DMS 273 treated with DMSO at 0.1 percent for 48 hours (cell line): Measurements from ENCODE around the gene ARHGAP18.

ENCODE experiments used
- DNase-seq: peaks from one replicate; lab custom pipeline; 2025; lab: John Stamatoyannopoulos, UW

ARHGAP18 gene

DNA sequence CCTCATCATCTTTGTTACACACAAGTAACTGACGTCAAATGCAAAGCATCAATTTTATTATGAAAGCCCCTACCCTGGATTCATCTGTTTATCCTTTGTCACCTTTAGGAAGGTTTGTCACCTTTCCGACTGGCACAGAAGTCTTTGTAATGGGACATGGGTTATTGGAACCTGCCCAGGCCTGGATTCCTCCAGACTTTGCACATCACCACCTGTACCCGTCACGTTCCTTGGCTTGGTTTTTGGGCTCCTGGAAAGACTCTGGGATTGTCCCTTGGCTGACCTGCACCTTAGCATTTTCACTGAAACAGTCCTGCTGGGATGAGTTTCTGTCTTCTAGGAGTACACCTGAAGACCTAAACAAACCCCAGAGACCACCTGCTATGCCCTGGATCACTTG lies 15.4 kb upstream of the ARHGAP18 start:
- no peak for DNase-seq

DNA sequence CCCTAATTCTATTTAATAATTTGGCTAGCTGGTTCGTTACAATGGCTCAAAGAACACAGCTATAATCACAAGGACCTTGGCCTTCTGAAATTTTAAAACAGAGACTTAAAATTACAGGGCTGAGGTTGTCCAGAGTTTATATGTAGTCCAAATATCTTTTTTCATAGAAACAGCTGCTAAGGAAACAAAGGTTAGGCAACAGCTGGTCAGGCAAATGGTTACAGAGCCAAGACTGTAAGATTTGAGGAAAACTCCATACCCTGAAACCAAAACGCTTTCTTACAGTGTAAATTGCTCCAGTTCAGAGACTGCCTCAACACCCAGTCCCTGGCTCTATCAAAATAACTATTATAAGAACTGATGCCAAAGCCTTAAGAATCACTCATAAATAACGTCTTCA lies 9.7 kb upstream of the ARHGAP18 start:
- DNase-seq: no peak

DNA sequence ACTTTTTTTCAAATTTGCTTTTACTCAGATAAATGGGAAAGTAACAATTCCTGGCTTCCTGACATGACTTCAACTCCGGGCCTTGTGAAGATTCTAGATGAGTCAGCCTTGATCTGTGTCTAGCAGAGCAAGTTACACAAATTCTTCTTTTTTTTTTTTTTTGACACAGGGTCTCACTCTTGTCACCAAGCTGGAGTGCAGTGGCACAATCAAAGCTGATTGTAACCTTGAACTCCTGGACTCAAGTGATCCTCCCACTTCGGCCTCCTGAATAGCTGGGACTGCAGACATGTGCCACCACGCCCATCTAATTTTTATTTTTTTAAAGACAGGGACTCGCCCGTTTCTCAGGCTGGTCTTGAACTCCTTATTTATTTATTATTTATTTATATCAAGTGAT lies 7.3 kb upstream of the ARHGAP18 start:
- no peak for DNase-seq

DNA sequence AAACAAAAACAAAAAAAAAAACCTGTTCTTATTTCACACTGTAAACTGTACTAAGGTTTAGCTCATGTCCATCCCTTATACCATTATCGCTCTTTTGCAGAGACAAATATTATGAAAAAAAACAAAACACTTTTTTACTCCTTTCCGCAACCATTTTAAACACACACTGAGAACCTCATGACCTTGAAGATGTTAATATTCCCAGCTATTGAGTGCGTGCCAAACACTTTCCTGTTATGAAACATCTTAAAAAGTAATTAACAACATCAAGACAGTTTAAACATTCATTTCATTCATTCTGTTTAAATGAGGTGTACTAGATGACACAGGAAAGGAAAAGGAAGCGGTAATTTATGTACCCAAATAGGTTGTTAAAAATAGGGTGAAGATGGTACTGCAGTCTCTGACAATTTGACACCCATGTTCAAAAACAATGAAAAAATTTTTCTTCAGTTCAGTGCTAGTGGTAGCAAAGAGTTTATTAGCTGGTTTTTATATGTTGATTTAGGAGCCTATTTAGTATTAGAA lies 3.9 kb upstream of the ARHGAP18 start:
- DNase-seq: no peak

DNA sequence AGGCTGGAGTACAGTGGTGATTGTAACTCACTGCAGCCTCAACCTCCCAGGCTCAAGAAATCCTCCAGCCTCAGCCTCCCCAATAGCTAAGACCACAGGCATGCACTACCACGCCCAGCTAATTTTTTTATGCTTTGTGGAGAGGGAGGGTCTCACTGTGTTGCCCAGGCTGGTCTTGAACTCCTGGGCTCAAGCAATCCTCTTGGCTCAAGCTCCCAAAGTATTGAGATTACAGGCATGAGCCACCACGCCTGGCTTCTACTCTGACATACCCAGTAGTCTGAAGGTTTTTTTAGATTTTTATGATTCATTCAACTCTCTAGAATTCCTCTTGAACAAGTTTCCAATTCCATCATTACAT lies 1.3 kb upstream of the ARHGAP18 start:
- DNase-seq: no peak

DNA sequence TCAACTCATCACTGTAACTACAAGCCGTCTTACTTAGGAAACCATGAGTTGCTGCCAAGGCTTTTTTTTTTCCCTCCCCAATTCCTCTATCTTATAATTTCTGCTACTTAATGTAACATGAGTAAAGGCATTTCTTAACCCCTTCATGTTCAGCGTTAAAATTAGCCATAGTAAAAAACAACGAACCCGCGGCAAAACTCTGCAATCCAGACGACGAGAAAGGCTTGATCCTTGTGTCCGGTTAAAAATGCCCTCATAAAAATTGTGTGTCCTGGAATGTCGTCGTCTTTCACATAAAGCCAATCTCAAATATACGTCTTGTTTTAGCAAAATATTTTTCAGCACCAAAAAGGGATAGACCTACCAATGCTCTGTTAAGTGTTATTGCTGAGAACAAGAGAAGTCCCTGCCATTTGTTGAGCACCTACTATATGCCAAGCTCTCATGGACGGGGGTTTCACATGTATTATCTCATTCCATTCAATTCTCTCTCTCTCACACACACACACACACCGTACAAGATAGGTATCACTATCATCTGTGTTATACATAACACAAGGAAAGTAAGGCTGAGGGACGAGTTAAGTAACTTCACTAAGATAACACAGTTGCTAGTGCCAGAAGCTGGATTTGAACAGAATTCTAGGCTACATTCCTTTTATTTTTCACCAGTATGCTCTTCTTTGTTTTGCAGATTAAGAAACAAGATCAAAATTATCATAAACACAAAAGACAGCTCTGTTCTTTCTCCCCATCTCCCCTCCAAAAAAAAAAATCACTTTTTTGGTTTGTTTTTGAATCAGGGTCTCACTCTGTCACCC lies 683 bp upstream of the ARHGAP18 start:
- DNase-seq: no peak

DNA sequence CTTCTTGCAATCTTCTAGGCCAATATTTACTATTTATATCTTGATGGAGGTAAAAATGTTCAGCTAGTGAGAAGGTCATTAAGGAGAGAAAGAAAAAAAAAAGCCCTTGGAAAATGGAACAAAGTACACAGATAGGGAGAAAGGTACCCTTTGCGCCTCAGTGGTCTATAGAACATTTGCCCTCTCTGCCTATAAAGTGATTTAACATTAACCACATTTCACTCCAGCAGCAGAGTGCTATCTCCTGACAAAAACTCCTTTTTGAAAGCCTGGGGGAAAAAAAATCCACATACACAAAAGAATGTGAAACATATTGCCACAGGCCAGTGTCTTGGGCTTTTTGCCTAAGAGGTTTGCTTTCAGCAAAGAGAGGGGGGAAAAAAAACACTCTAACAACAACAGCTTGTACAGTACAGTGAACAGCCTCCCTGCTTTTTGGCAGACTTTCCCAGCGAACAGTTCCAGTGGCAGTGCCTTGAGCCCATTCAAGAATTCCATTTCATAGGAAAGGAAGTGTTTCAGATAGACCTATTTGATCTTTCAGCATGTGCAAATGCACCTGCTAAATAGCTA lies 695 bp downstream of the ARHGAP18 start:
- DNase-seq: no peak

DNA sequence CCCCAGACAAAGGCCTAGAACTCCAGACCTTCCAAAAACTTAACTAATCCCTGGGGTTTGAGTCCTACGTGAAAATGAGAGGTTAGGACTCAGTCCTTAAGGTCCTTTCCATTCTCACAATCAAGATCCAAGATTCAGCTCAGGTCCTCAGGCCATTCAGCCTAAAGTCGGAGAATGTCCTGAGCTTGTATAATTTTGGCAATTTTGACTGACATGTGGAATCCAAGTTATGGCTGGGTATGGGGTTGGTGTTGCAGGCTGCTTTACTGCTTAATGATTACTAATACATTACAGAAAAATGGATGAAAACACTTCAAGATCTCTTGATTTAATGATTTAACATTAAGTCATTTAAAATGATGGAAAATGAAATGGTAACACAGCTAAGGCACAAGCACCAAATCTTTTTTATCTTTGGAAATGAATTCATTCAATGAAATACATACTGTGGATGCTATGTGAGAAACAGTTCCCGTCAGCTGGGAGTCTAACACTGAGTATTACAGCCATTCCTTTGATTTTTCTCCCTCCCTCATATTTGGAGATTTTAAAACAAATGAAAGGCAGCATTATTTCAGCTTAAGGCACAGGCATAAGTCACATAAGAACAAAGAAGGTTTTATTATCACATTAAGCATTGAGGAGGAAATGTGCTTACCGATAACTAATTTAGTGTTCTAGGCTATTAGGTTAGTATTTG lies 1.3 kb downstream of the ARHGAP18 start:
- no peak for DNase-seq

DNA sequence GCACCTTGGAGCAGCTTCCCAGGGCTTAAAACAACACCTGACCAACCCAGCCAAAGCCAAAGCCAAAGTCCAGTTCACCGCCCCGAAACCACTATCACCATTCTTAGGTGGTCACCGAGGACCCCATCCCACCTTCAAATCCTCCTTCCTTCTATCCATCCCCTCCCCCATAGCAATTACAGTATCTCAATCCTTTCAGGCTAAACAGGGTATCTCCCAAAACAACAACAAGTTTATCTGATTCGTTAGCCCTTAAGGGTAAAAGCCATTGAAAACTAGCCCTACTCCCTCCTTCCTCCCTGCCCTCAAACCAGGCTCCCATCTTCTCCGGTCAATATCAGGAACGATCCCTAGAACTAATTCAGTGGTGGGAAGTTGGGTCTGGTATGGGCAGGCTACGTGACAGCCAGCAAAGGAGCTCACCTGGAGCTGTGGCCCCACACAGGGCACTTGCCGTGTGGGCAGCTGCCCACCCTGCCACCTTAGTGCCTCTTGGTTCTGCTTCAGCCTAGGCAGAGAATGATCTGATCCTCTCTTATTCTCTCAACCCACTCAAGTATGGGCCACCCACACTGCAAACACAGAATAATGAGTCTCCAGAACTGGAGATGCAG lies 2.0 kb downstream of the ARHGAP18 start:
- no peak for DNase-seq

DNA sequence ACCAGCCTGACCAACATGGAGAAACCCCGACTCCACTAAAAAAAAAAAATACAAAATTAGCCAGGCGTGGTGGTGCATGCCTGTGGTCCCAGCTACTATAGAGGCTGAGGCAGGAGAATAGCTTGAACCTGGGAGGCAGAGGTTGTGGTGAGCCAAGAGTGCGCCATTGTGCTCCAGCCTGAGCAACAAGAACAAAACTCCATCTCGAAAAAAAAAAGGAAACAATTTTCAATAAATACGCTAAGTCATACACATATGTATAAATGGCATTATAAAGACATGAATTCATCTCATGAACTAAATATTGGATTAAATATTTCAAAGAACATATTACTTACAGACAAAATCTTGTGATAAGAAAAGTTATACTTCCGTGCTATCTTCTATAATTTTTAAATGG lies 2.9 kb downstream of the ARHGAP18 start:
- DNase-seq: no peak

DNA sequence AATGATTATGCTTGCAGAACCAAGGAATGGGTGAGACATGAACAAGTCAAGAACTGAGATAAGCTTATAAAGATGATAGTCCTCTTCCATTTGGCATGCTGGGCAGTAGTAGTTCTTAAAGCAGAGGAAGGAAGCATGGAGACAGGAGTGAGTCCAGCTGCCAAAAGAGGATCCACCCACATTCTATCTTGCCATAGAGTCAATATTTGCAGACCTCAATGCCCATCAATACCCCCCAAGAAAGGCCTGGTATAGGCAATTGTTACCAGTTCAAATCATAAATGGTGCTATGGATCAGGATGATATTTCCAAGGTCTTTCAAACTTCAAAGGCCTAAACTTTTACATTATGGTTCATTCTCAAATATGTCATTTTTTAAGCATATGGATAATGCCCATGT lies 4.8 kb downstream of the ARHGAP18 start:
- no peak for DNase-seq

DNA sequence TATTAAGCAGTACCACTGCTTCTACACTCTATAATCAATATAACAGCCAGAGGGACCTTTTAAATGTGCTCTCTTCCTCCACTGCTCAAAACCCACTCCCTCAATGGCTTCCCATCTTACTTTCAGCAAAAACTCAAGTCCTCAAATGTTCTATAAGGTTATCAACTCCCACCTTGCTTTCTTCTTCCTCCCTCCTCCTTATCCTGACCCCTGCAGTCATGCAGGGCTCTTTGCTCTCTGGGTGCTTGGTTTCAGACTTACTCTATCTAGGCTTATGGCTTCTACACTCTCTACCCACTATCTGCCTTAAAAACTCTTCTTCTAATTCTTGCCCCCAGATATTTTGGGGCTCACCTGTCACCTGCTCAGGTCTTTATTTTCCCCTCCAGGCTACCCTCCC lies 5.3 kb downstream of the ARHGAP18 start:
- no peak for DNase-seq

DNA sequence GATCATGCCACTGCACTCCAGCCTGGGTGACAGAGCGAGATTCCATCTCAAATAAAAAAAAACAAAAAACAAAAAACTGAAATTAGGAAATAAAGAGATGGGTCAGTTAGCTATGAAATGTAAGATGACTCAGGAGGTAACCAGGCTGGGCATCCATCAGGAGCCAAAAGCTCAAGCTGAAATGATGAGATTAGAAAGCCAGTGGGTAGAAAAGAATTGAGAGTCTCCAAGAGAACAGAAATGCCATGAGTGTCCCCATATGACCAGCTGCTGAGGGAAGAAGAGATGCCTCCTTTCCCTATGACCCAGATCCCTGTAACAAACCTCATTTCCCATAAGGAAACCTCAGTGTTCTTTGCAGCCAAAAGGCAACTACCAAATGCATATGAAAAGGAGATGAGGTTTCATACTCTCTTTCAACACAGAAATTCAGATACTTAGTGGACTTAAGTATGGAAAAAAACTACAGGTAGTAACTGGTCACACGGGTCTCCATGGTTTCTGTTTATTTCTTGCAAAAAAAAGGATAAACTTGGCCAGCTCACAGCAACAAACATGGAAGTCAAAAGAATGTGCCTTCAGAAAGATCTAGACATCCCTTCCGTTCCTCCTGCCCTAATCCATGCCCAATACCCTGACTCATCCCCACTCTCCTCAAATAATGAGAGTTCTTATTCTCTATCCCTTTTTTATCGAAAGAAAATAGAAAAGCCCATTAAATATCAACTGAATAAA lies 8.1 kb downstream of the ARHGAP18 start:
- DNase-seq: no peak

DNA sequence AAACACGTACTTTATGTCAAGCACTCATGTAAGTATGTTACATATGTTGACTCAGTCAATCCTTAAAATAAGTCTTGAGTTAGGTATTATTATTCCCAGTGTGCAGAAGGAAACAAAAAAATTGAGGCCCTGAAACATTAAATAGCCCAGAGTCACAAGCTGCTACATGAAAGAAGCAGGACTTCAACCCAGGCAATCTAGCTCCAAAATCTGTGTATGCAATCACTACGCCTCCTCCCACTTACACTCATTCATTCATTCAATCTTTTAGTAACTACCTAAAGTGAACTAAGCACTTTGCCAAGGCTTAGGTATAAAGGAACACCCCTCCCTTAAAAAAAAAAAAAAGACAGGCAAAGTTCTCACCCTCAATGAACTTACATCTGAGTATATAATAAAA lies 9.3 kb downstream of the ARHGAP18 start:
- DNase-seq: no peak

DNA sequence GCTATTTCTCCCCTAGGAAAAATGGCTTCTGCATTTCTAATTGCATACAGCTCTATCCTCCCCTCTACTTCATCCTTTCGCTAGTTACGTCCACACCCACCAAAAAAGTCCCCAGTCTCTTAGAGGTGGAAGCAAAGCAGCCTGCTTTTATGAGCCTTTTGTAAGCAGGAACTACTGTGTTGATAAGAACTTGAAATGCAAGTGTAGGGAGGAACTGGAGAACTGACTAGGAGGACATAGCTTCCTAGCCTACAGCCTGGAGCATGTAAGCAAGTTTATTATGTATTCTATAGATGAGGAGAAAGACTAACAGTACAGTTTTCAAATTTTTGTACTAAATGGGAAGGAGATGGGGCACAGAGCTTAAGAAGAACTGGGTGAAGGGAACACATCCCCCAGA lies 10.3 kb downstream of the ARHGAP18 start:
- no peak for DNase-seq

DNA sequence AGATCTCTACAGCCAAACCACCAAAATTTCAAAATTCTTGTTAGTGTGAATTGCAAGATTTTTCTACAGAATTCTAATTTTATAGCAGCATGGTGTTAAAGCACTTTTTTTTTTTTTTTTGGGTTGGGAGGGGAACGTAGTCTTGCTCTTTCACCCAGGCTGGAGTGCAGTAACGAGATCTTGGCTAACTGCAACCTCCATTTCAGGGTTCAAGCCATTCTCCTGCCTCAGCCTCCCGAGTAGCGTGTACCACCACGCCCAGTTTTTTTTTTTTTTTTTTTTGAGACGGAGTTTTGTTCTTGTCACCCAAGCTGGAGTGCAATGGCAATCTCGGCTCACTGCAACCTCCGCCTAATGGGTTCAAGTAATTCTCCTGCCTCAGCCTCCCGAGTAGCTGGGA lies 11.5 kb downstream of the ARHGAP18 start:
- DNase-seq: no peak

DNA sequence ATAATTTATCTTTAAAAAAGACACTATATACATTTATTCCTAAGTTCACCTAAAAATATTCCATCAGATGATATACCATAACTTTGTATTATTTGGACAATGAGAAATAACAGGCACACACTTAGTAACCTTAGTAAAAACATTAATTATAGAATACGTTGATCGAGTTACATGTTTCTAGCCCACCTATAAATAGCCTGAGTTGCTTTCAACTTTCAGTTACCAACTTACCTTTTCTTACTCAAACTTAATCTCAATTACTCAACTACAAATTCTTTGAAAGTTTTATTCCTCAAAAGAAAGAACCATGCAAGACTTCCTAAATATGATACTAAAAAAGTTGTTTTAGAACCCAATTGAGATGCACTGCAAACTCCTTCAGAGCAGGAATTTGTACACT lies 12.2 kb downstream of the ARHGAP18 start:
- no peak for DNase-seq

DNA sequence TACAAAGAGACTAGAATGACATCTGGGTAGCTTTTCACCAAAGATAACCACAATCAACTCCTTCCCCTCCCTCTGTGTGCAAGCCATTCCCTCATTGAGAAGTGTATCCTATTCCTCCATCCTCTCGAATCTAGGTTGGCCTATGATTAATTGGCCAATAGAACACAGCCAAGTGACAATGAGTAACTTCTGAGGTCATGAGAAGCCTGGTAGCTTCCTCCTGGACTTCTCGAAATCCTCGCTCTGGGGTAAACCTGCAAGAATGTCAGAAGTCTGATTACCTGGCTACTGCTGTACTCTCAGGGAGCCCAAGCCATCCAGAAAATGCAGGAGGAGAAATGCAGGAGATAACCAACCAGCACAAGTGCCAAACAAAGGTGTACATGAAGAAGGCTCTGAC lies 13.1 kb downstream of the ARHGAP18 start:
- no peak for DNase-seq

DNA sequence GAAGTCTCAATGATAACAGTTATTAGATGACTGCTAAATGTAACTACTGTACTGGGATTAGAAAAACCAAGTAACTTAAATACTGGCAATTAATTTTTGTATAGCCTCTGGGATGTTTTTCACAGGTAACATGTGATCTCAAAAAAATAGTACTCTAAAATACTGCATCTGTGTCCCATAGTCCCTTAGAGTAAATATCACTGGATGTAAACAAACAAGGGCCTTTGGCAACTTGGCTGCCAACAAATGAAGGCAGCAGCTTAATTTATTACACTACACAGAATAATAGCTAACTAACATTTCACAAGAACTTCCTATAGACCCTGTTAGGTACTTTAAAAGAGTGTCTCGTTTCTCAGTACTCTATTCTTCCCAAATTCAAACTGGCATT lies 14.0 kb downstream of the ARHGAP18 start:
- no peak for DNase-seq

DNA sequence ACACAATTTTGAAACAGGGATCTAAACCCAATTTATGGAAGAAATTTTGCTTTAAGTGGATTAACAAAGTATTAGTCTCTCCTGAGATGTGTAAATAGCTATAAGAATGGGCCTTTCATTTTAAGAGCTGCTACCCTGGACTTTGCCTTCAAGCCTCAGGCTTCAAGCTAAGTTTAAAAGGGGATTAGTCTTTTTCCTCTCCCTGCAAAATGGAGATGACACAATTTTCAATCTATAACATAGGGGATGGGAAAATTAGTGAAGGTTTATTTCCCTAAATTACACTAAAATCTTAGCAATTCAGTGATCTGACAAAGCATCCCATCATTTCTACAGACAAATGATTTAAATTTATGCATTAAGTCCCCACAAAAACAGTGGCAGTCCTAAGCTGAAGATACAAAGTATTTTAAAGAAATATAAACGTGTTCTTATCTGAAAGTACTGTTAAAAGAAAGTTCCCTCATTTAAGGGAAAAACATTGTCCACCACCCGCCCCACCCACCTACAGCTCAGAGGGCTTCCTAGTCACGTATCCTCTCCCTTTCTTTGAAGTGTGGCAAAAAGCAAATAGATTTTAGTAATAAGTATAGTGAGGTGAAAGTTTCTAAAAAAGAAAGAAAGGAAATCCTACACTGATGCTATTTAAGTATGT lies 14.5 kb downstream of the ARHGAP18 start:
- DNase-seq: no peak

DNA sequence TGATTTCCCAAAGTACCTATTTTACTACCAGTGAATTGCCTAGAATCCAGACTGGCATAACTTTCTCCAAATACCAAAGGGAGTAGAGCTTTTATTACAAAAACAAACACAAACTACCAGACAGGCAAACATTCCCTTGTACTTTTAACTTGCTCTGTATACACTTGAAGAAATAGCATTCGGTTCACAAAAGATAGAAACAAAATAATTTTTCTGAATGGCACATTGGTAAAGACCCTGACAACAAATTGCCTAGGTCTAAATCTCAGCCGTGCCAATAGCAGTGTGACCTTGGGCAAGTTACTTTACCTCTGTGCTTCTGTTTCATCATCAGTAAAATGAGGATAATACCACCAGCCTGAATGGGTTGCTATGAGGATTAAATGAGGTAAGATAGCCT lies 15.9 kb downstream of the ARHGAP18 start:
- no peak for DNase-seq

DNA sequence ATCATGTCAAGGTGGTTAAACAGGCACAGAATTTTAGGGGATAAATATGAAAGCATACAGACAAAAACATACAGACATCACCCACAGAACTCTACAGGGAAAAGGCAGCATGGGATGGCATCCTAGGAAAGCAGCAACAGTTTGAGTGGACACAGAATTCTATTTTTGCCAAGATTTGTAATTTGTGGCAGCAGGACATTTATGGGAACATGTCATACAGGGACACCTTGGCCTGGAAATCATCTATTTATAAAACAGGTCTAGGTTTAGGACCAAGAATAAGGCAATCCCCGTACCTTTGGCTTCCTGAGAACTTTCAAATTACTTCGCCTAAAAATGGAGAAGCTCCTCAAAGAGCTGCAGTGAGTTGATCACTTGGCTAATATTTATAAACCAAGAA lies 17.5 kb downstream of the ARHGAP18 start:
- no peak for DNase-seq
